ENCODE data around the gene C6orf163. TPM values are rescaled to one million over a fixed set of nuclear protein-coding genes. Genes with fewer than 3 reads are reported as not detected.

The C6orf163 gene
- total and polyA plus RNA-seq, 10 of the 15 experiments (the other 5 are each of a cell fraction or from before 2014, with no cell fraction given), result 0.56 to 3.7 (median 1.2) TPM

DNA sequence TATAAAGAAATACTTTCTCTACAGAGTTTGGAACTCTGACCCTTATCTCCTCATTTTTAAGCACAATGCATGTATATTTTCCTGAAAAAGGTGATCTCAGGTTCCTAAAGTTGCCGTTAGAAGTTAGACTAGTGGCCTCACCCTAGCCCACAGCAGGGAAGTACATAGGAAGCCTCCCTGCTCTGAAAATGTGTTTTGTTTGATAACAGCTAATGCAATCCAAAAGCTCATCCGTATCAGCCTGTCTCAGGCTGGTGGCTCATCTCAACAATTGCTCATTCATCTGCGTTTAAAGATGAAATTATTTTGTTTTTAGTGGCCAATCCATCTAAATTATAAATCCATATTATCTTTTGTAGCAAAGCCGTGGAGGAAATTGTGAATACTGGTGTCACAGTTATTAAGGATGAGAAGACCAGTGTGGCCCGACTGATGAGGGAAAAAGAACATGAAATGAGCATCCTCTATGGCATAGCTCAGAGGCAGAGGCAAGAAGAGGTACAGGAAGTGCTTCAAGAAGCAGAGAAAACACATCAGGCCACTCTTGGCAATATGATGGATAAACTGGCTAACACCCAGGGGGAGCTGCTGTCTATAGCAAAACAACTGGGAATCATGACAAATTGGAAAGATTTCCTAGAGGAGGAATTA, 20.1 kb downstream of the C6orf163 start:
- ChIA-PET POLR2A (interaction anchor here (0.7 kb wide), 1 partner anchor 108 kb away, joined by 3 read pairs; no protein-coding TSS in a partner anchor), CTCF (interaction anchor here (1.2 kb wide), 1 partner anchor 286 kb away, joined by 3 read pairs; no protein-coding TSS in a partner anchor), SMC1A (ENCODE audit: uncharacterized antibody, unreplicated experiment) (interaction anchor here (0.8 to 1.4 kb wide), 3 partner anchors 18 to 26 kb away, joined by 3 to 6 read pairs (median 3); no protein-coding TSS in a partner anchor), RAD21 (ENCODE audit: unreplicated experiment) (no interaction called here)
- Histone ChIP-seq H3K27ac (ENCODE audit: control insufficient read depth, insufficient read depth) (no peak overlapping the region), H3K9ac (ENCODE audit: control insufficient read depth, insufficient read depth, low read length) (no peak overlapping the region), H2AFZ (ENCODE audit: control insufficient read depth, low read depth, low read length) (no peak overlapping the region), H3K79me2 (ENCODE audit: control insufficient read depth, insufficient read depth, low read length) (no peaks in the 10 kb centered on the region), H3K36me3 (ENCODE audit: control insufficient read depth in 2 of 2, insufficient read depth in 2 of 2, low read length in 1 of 2) (no peaks in the 10 kb centered on the region), H3K4me2 (ENCODE audit: control insufficient read depth, insufficient read depth) (no peak overlapping the region), H4K20me1 (ENCODE audit: control insufficient read depth, insufficient read depth) (no peaks in the 10 kb centered on the region), H3K4me3 (no peak overlapping the region), H3K9me3 (replicated peaks; ENCODE audit: control insufficient read depth, insufficient read depth, low read length) (peaks cover 1% of the 10 kb centered on the region; the same call in 2 of the 3 replicates), H3K4me1 (ENCODE audit: control insufficient read depth, insufficient read depth, low read length) (0 out of 2 replicates have a peak, but pooled peaks cover 2% of the 10 kb centered on the region), H3K27me3 (replicated peaks in 1 of 2; ENCODE audit: control insufficient read depth in 2 of 2, insufficient read depth in 2 of 2, low read length in 1 of 2) (no peaks in the 10 kb centered on the region)
- in situ Hi-C loops (cut with MboI), result no loop called here
- intact Hi-C loops (cut with micrococcal nuclease; ENCODE audit: unreplicated experiment), result no loop called here
- ATAC-seq, result no peak
- DNase-seq (ENCODE audit: low read depth, low spot score), result no peak
- TF ChIP-seq CBFB (IDR thresholded peaks at IDR 0.05; ENCODE audit: low read depth), result no peak
- no peak for TF ChIP-seq ZNF687 (IDR thresholded peaks at IDR 0.05)
- no peak for TF ChIP-seq CBX3 (IDR thresholded peaks at IDR 0.05; ENCODE audit: borderline replicate concordance, low read depth)
- no peak for TF ChIP-seq POU2F2 (IDR thresholded peaks at IDR 0.05; ENCODE audit: borderline replicate concordance, low read depth, low read length)
- no peak for TF ChIP-seq CBX5 (IDR thresholded peaks at IDR 0.05; ENCODE audit: low read depth)
- TF ChIP-seq, protein P1, sequence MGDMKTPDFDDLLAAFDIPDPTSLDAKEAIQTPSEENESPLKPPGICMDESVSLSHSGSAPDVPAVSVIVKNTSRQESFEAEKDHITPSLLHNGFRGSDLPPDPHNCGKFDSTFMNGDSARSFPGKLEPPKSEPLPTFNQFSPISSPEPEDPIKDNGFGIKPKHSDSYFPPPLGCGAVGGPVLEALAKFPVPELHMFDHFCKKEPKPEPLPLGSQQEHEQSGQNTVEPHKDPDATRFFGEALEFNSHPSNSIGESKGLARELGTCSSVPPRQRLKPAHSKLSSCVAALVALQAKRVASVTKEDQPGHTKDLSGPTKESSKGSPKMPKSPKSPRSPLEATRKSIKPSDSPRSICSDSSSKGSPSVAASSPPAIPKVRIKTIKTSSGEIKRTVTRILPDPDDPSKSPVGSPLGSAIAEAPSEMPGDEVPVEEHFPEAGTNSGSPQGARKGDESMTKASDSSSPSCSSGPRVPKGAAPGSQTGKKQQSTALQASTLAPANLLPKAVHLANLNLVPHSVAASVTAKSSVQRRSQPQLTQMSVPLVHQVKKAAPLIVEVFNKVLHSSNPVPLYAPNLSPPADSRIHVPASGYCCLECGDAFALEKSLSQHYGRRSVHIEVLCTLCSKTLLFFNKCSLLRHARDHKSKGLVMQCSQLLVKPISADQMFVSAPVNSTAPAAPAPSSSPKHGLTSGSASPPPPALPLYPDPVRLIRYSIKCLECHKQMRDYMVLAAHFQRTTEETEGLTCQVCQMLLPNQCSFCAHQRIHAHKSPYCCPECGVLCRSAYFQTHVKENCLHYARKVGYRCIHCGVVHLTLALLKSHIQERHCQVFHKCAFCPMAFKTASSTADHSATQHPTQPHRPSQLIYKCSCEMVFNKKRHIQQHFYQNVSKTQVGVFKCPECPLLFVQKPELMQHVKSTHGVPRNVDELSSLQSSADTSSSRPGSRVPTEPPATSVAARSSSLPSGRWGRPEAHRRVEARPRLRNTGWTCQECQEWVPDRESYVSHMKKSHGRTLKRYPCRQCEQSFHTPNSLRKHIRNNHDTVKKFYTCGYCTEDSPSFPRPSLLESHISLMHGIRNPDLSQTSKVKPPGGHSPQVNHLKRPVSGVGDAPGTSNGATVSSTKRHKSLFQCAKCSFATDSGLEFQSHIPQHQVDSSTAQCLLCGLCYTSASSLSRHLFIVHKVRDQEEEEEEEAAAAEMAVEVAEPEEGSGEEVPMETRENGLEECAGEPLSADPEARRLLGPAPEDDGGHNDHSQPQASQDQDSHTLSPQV (IDR thresholded peaks at IDR 0.05), result no peak
- TF ChIP-seq, protein P2, sequence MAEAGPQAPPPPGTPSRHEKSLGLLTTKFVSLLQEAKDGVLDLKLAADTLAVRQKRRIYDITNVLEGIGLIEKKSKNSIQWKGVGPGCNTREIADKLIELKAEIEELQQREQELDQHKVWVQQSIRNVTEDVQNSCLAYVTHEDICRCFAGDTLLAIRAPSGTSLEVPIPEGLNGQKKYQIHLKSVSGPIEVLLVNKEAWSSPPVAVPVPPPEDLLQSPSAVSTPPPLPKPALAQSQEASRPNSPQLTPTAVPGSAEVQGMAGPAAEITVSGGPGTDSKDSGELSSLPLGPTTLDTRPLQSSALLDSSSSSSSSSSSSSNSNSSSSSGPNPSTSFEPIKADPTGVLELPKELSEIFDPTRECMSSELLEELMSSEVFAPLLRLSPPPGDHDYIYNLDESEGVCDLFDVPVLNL (IDR thresholded peaks at IDR 0.05; ENCODE audit: low read depth, low read length), result no peak
- TF ChIP-seq HDAC2 (IDR thresholded peaks at IDR 0.05), result no peak
- no peak for TF ChIP-seq STAT1 (conservative IDR thresholded peaks at IDR 0.05)
- TF ChIP-seq RFX5 (IDR thresholded peaks at IDR 0.05; ENCODE audit: low read depth, low read length), result no peak
- no TSS peak for BruUV-seq (replicated peaks)
- WGBS (ENCODE audit: insufficient coverage, insufficient replicate concordance, low lambda C conversion rate, missing lambda C conversion rate), result 86% methylated on average over 5 of the region's 5 CpGs
- FAIRE-seq, result no peak
